Ovary (tissue), 3 donors: ENCODE measurements around the gene EXTL1.

Experiments used
- CTCF ChIP-seq, 3 donors: fragments of 450-650 bp in 2 of 3; fragments of 200-600 bp in 1 of 3; IDR thresholded peaks; one replicate each; pipeline versions ENCODE4 v1.5.1 to v1.8.0; 2016 to 2022; ENCODE audit warnings: antibody characterized with exemption in 3 of 3, mild to moderate bottlenecking in 1 of 3
- EP300 ChIP-seq: sonication (generic); formaldehyde crosslinking; IDR thresholded peaks from one replicate; pipeline ENCODE4 v1.6.1; 2017; ENCODE audit warnings: antibody characterized with exemption
- POLR2A ChIP-seq: fragments of 450-650 bp; IDR thresholded peaks from one replicate; pipeline ENCODE4 v1.6.1; 2017; ENCODE audit warnings: antibody characterized with exemption, mild to moderate bottlenecking, moderate library complexity
- donor health status: DM: no; HTN: no; CAD: no.

GRCh38 chr1:26023826-26024225, 2.3 kb downstream of the EXTL1 start:
- no peak for TF ChIP-seq CTCF (IDR thresholded peaks at IDR 0.05)
- TF ChIP-seq EP300, result no peak
- no peak for TF ChIP-seq POLR2A
